IPS DF 6.9 (cell line): ENCODE measurements around the gene CUX1.
"Not testable (repeated sequence)": the region's sequence is repeated elsewhere in the genome, so short reads cannot be mapped to it uniquely, and the experiment has no call there.

ENCODE experiments used
- DNase-seq: peaks from one replicate; pipeline ENCODE4 v3.0.0-alpha.2; 2013; ENCODE audit warnings: low read depth, low spot score
- H3K27ac ChIP-seq: one replicate; pipeline ENCODE4 v1.5.1; 2013; ENCODE audit warnings: low read length, control low read depth
- H3K27me3 ChIP-seq: 2 replicates; pipeline ENCODE4 v1.6.1; 2013; ENCODE audit warnings: mild to moderate bottlenecking, low read length; ENCODE audit not compliant: control insufficient read depth, insufficient read depth
- H3K36me3 ChIP-seq: 2 replicates; pipeline ENCODE4 v1.6.1; 2013; ENCODE audit warnings: low read length; ENCODE audit not compliant: control insufficient read depth, insufficient read depth
- H3K4me1 ChIP-seq: 2 replicates; pipeline ENCODE4 v1.6.1; 2013; ENCODE audit warnings: low read length; ENCODE audit not compliant: control insufficient read depth, insufficient read depth
- H3K4me3 ChIP-seq: 2 replicates; pipeline ENCODE4 v1.5.1; 2013; ENCODE audit warnings: mild to moderate bottlenecking, low read length
- H3K9me3 ChIP-seq: 2 replicates; pipeline ENCODE4 v1.6.1; 2013; ENCODE audit warnings: low read length, inconsistent platforms; ENCODE audit not compliant: control insufficient read depth, insufficient read depth
- WGBS: extraction: QIAGEN DNeasy Blood & Tissue Kit; methylation state at CpG from one replicate; pipeline ENCODE4 v1.1.7; 2013; ENCODE audit warnings: mixed read lengths, missing lambda C conversion rate; ENCODE audit not compliant: insufficient read length, insufficient coverage; 5-methylcytosine and 5-hydroxymethylcytosine counted together

CUX1 gene

DNA sequence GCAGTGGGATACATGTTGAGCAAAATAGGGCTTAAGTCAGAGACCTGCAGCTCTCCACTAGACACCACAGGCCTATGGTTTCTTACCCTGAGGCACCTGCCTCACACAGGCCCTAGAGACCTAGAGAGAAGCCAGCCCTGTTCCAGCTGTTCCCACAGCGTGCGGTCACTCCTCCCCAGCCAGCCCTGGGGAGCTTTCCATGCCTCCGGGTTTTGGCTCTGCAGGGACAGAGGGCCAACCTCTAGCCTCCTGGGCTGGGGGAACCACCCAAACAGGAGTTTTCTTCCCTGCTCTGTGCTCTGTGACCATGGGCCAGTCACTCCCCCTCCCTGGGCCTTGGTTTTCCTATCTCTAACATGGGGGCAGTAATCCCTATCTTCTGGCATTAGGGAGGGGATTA lies 502.2 kb downstream of the CUX1 start:
- Histone ChIP-seq H3K27me3 (no peaks in the 10 kb centered on the region), H3K27ac (no peak overlapping the region), H3K4me1 (peaks cover 6% of the 10 kb centered on the region), H3K4me3 (no peak overlapping the region), H3K9me3 (no peaks in the 10 kb centered on the region), H3K36me3 (no peaks in the 10 kb centered on the region)
- WGBS: no CpG with 5 or more reads among the region's 3 CpGs
- DNase-seq: no peak

DNA sequence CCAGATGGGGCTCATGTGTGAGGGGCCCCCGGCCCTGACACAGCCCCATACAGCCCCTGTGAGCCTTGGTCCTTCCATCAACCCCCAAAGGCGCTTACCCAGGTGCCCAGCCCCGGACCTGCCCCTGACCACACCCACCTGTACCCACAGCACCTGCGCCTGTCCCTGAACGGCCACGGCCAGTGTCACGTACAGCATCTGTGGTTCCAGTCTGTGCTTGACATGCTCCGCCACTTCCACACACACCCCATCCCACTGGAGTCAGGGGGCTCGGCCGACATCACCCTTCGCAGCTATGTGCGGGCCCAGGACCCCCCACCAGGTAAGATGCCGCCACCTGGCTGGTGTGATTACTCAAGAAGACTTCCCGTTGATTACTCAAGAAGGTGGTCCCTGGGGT lies 502.8 kb downstream of the CUX1 start:
- Histone ChIP-seq H3K27me3 (no peaks in the 10 kb centered on the region), H3K36me3 (no peaks in the 10 kb centered on the region), H3K27ac (no peak overlapping the region), H3K4me3 (no peak overlapping the region), H3K4me1 (peaks cover 6% of the 10 kb centered on the region), H3K9me3 (no peaks in the 10 kb centered on the region)
- DNase-seq: no peak
- no CpG with 5 or more reads among the region's 14 CpGs for whole genome bisulfite sequencing

- Histone ChIP-seq H3K27me3 (no peaks in the 10 kb centered on the region), H3K27ac (no peak overlapping the region), H3K4me1 (peaks cover 6% of the 10 kb centered on the region), H3K36me3 (no peaks in the 10 kb centered on the region), H3K9me3 (no peaks in the 10 kb centered on the region), H3K4me3 (no peak overlapping the region; the same call in 1 of the 2 replicates)
- WGBS: no CpG with 5 or more reads among the region's 37 CpGs
- no peak for DNase-seq
These were observed 503.4 kb downstream of the CUX1 start for GRCh38 chr7:102320601-102321350.

- Histone ChIP-seq H3K4me1 (peaks cover 6% of the 10 kb centered on the region), H3K36me3 (no peaks in the 10 kb centered on the region), H3K27me3 (no peaks in the 10 kb centered on the region), H3K9me3 (no peaks in the 10 kb centered on the region), H3K27ac (no peak overlapping the region), H3K4me3 (no peak overlapping the region; the same call in 1 of the 2 replicates)
- no CpG with 5 or more reads among the region's 73 CpGs for WGBS
- no peak for DNase-seq
These were observed 504.1 kb downstream of the CUX1 start for GRCh38 chr7:102321351-102322201.

DNA sequence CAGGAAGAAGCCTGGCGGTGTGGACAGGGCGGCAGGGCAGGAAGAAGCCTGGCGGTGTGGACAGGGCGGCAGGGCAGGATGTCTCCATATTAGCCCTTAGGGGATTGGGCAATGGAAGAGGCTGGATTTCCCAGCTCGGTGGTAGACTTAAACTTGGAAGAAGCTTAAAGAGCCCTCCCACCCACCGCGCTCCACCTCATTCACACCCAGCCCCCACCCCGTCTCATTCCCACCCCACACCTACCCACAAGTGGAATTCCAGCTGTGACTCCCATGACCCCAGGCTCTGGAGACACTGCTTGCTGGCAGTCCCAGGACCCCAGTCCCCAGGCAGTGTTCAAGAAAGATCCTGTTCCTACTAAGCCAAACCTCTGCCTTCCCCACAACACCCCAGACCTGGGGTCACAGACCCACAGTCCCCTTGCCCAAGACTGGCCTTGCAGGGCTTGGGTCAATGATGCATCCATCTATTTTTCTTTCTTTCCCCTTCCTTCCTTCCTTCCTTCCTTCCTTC lies 504.8 kb downstream of the CUX1 start:
- Histone ChIP-seq H3K36me3 (no peaks in the 10 kb centered on the region), H3K27me3 (no peaks in the 10 kb centered on the region), H3K4me3 (no peak overlapping the region), H3K4me1 (peaks cover 5% of the 10 kb centered on the region), H3K27ac (no peak overlapping the region), H3K9me3 (no peaks in the 10 kb centered on the region)
- DNase-seq: no peak
- WGBS: no CpG with 5 or more reads among the region's 8 CpGs

- DNase-seq: no peak
- Histone ChIP-seq H3K27ac (no peak overlapping the region), H3K9me3 (no peaks in the 10 kb centered on the region), H3K36me3 (no peaks in the 10 kb centered on the region), H3K27me3 (no peaks in the 10 kb centered on the region), H3K4me1 (peaks cover 3% of the 10 kb centered on the region), H3K4me3 (no peak overlapping the region)
- WGBS: no CpG with 5 or more reads among the region's 5 CpGs
These were observed 506.4 kb downstream of the CUX1 start for GRCh38 chr7:102323914-102324195.

DNA sequence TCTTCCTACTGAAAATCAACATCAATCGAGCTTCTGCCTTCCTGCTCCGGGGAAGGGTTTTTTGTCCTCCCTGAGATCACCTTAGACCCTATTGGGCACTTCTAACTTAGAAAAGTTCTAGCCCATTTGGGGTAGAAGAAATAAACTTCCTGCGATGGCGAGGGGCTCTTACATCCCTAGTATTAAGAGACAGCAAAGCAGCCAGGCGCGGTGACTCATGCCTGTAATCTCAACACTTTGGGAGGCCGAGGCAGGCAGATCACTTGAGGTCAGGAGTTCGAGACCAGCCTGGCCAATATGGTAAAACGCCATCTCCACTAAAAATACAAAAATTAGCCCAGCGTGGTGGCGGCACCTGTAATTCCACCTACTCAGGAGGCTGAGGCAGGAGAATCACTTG lies 507.7 kb downstream of the CUX1 start:
- not testable (repeated sequence) for DNase-seq, H3K27me3 ChIP-seq, H3K4me1 ChIP-seq, H3K36me3 ChIP-seq, H3K27ac ChIP-seq, H3K4me3 ChIP-seq, H3K9me3 ChIP-seq
- WGBS: no CpG with 5 or more reads among the region's 11 CpGs

DNA sequence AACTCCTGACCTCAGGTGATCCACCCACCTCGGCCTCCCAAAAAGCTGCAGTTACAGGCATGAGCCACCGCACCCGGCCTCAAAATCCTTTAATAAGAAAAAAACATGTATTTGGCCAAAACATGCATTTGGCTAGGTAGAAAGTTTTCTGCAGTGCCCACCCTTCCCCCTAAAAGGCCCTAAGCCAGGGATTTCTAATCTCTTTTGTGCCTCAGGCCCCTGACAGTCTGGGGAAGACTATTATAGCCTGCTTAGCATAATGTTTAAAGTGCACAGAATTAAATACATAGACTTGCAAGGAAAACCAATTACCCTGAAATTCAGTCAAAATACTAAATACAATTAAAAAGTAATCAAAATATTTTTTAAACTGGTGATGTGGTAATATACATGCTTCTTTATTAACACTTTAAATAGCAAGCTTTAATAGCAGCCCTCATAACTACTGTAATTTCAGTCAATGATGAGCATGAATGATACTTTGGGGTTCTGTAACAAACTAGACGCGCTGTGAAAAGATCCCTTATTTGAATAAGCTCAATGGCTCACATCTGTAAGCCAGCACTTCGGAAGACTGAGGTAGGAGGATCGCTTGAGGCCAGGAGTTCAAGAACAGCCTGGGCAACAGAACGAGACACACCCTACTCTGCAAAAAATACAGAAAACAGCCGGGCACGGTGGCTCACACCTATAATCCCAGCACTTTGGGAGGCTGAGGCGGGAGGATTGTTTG lies 508.9 kb downstream of the CUX1 start:
- no peak overlapping the region for H3K27ac ChIP-seq
- H3K4me1 ChIP-seq: no peaks in the 10 kb centered on the region
- H3K36me3 ChIP-seq: no peaks in the 10 kb centered on the region
- no CpG with 5 or more reads among the region's 11 CpGs for WGBS
- DNase-seq: no peak
- H3K9me3 ChIP-seq: no peaks in the 10 kb centered on the region
- H3K4me3 ChIP-seq: no peak overlapping the region
- H3K27me3 ChIP-seq: no peaks in the 10 kb centered on the region

- not testable (repeated sequence) for DNase-seq, H3K9me3 ChIP-seq, H3K4me1 ChIP-seq, H3K27me3 ChIP-seq, H3K36me3 ChIP-seq, H3K4me3 ChIP-seq, H3K27ac ChIP-seq
- WGBS: no CpG with 5 or more reads among the region's 6 CpGs
These were observed 509.8 kb downstream of the CUX1 start for GRCh38 chr7:102327183-102327582.

- H3K27me3 ChIP-seq, DNase-seq, H3K4me3 ChIP-seq, H3K9me3 ChIP-seq, H3K27ac ChIP-seq, H3K4me1 ChIP-seq, H3K36me3 ChIP-seq: not testable (repeated sequence)
- WGBS: no CpG with 5 or more reads among the region's 5 CpGs
These were observed 511.4 kb downstream of the CUX1 start for GRCh38 chr7:102328863-102329262.
